Mucosa of gallbladder (tissue), 1 donor: Measurements from ENCODE around the gene PTGR2. TPM values are rescaled to one million over a fixed set of nuclear protein-coding genes. Genes with fewer than 3 reads are reported as not detected.
"Not testable (repeated sequence)": the region's sequence is repeated elsewhere in the genome, so short reads cannot be mapped to it uniquely, and the experiment has no call there.

Experiments
- DNase-seq: peaks from one replicate; pipeline ENCODE4 v3.0.0-alpha.2; 2020; ENCODE audit warnings: low spot score
- total RNA-seq: library from RNA; stranded (reverse); gene quantifications from one replicate; pipeline ENCODE4 v1.2.1, GENCODE V29; 2021
- donor health status: DM: no; HTN: no; CAD: no.

Gene PTGR2
- total RNA-seq, 1 donor from 2014 or later: 13.4 TPM

- DNase-seq: peak; percentile 92
Observed at GRCh38 chr14:73886449-73887317, 35.1 kb downstream of the PTGR2 start, which contains the start of gene ZNF410. Gene ZNF410, plus strand, starts transcription at chr14:73886859. Its CDS starts 5,317 bp downstream, at chr14:73892176.

GRCh38 chr14:73887318-73887616 is 35.6 kb downstream of the PTGR2 start:
- no peak for DNase-seq

GRCh38 chr14:73887694-73888459 is 36.2 kb downstream of the PTGR2 start:
- no peak for DNase-seq

- DNase-seq: no peak
Observed at GRCh38 chr14:73888460-73888725, 36.8 kb downstream of the PTGR2 start.

GRCh38 chr14:73888971-73889370 is 37.3 kb downstream of the PTGR2 start:
- no peak for DNase-seq

GRCh38 chr14:73889376-73889775 is 37.7 kb downstream of the PTGR2 start:
- no peak for DNase-seq

- not testable (repeated sequence) for DNase-seq
Observed at GRCh38 chr14:73894180-73894687, 42.6 kb downstream of the PTGR2 start.

- no peak for DNase-seq
Observed at GRCh38 chr14:73895939-73896338, 44.3 kb downstream of the PTGR2 start.

- DNase-seq: no peak
Observed at GRCh38 chr14:73896521-73896920, 44.9 kb downstream of the PTGR2 start.

GRCh38 chr14:73903028-73903427 is 51.4 kb downstream of the PTGR2 start:
- DNase-seq: no peak

GRCh38 chr14:73909681-73910080 is 58.0 kb downstream of the PTGR2 start:
- no peak for DNase-seq

- DNase-seq: no peak
Observed at GRCh38 chr14:73913256-73913655, 61.6 kb downstream of the PTGR2 start.

GRCh38 chr14:73916324-73916723 is 64.7 kb downstream of the PTGR2 start:
- no peak for DNase-seq

GRCh38 chr14:73919457-73919856 is 67.8 kb downstream of the PTGR2 start:
- not testable (repeated sequence) for DNase-seq

- no peak for DNase-seq
Observed at GRCh38 chr14:73924337-73924736, 72.7 kb downstream of the PTGR2 start.

Other genes starting within 250 kb of the PTGR2 start
- not detected for gene ACOT6, start 239.3 kb upstream of the PTGR2 start, total RNA-seq
- gene DNAL1, start 206.8 kb upstream of the PTGR2 start, total RNA-seq: 14.3 TPM
- 79.5 TPM for gene PNMA1, start 137.4 kb upstream of the PTGR2 start, total RNA-seq
- gene ZNF410, start 35.0 kb downstream of the PTGR2 start, total RNA-seq: 39.1 TPM
- 7.0 TPM for gene FAM161B, start 98.3 kb downstream of the PTGR2 start, total RNA-seq
- gene COQ6, start 98.5 kb downstream of the PTGR2 start, total RNA-seq: 25.3 TPM
- 43.1 TPM for gene ENTPD5, start 167.5 kb downstream of the PTGR2 start, total RNA-seq
- 3.7 TPM for gene BBOF1, start 167.5 kb downstream of the PTGR2 start, total RNA-seq
- gene ALDH6A1, start 232.6 kb downstream of the PTGR2 start, total RNA-seq: 66.1 TPM
- gene LIN52, start 233.1 kb downstream of the PTGR2 start, total RNA-seq: 9.5 TPM